BJ (cell line): Measurements from ENCODE around the gene TMEM184A. TPM values are rescaled to one million over a fixed set of nuclear protein-coding genes. Genes with fewer than 3 reads are reported as not detected.
"Not testable (repeated sequence)": the region's sequence is repeated elsewhere in the genome, so short reads cannot be mapped to it uniquely, and the experiment has no call there.

Experiments used
- CTCF ChIA-PET: fragments of 350-600 bp; formaldehyde crosslinking; extraction: SDS; loops from one replicate; lab custom pipeline; 2021; ENCODE audit warnings: antibody characterized with exemption, inconsistent platforms; lab: Yijun Ruan, JAX
- POLR2A ChIA-PET: fragments of 300-600 bp; sonication (Branson Sonifier 250); formaldehyde crosslinking; extraction: SDS; loops from one replicate; lab custom pipeline; 2021; ENCODE audit warnings: antibody characterized with exemption; lab: Charles Lee
- DNase-seq: peaks from one replicate; pipeline ENCODE4 v3.0.0-alpha.2; 2011; ENCODE audit warnings: low read depth
- H3K27me3 ChIP-seq: 2 replicates; pipeline ENCODE4 v1.6.0; 2011; ENCODE audit warnings: low read length; ENCODE audit not compliant: control insufficient read depth, insufficient read depth
- H3K36me3 ChIP-seq: 2 replicates; pipeline ENCODE4 v1.5.1; 2011; ENCODE audit warnings: low read length; ENCODE audit not compliant: control insufficient read depth, insufficient read depth
- H3K4me3 ChIP-seq: 2 replicates; pipeline ENCODE4 v1.5.1; 2011; ENCODE audit warnings: low read depth, mild to moderate bottlenecking, control low read depth, low read length
- CTCF ChIP-seq: IDR thresholded peaks from 2 replicates; pipeline ENCODE4 v1.5.1; 2011; ENCODE audit warnings: low read depth, mild to moderate bottlenecking, control low read depth, inconsistent platforms, low read length, moderate library complexity; ENCODE audit not compliant: insufficient read depth
- polyA plus RNA-seq: library from polyadenylated mRNA; depleted of rRNA; stranded (reverse); fragments of >200 nt; gene quantifications from 2 replicates; pipeline ENCODE4 v1.2.3, GENCODE V29; 2011

Gene TMEM184A
- polyA plus RNA-seq, 1 experiment: 1.3 TPM

- TF ChIP-seq CTCF: no peak
- CTCF ChIA-PET: interaction anchor here (0.8 kb wide), 1 partner anchor 14 kb away, joined by 3 read pairs; no protein-coding TSS in a partner anchor
- H3K36me3 ChIP-seq: no peaks in the 10 kb centered on the region
- DNase-seq: no peak
- H3K27me3 ChIP-seq: peaks cover 3% of the 10 kb centered on the region
- POLR2A ChIA-PET: no interaction called here
- no peak overlapping the region for H3K4me3 ChIP-seq
Measured at GRCh38 chr7:1585142-1585981, 29.4 kb upstream of the TMEM184A start.

GRCh38 chr7:1584700-1585099, 28.7 kb upstream of the TMEM184A start:
- H3K4me3 ChIP-seq: no peak overlapping the region
- no peaks in the 10 kb centered on the region for H3K36me3 ChIP-seq
- TF ChIP-seq CTCF: no peak
- DNase-seq: no peak
- peaks cover 3% of the 10 kb centered on the region for H3K27me3 ChIP-seq
- ChIA-PET POLR2A (no interaction called here), CTCF (no interaction called here)

- H3K36me3 ChIP-seq, H3K4me3 ChIP-seq, DNase-seq, H3K27me3 ChIP-seq, CTCF ChIA-PET, POLR2A ChIA-PET: not testable (repeated sequence)
Measured at GRCh38 chr7:1583241-1583930, 27.4 kb upstream of the TMEM184A start.

GRCh38 chr7:1580422-1581030, 24.5 kb upstream of the TMEM184A start:
- ChIA-PET POLR2A (no interaction called here), CTCF (interaction anchor here (0.7 to 1.6 kb wide), 7 partner anchors 17 to 1138 kb away, joined by 3 to 4 read pairs (median 3); no protein-coding TSS in a partner anchor)
- no peaks in the 10 kb centered on the region for H3K27me3 ChIP-seq
- H3K4me3 ChIP-seq: no peak overlapping the region
- no peak for TF ChIP-seq CTCF
- no peak for DNase-seq
- H3K36me3 ChIP-seq: no peaks in the 10 kb centered on the region

- POLR2A ChIA-PET: no interaction called here
- Histone ChIP-seq H3K27me3 (no peaks in the 10 kb centered on the region), H3K4me3 (no peak overlapping the region), H3K36me3 (no peaks in the 10 kb centered on the region)
- CTCF ChIA-PET: interaction anchor here (0.6 to 1.2 kb wide), 17 partner anchors 9 to 1139 kb away, joined by 3 to 8 read pairs (median 4); no protein-coding TSS in a partner anchor
- TF ChIP-seq CTCF: peak; percentile 93
- DNase-seq: no peak
Measured at GRCh38 chr7:1579481-1580421, 23.7 kb upstream of the TMEM184A start.
